ENCODE results near the gene SMIM5. TPM values are rescaled to one million over a fixed set of nuclear protein-coding genes. Genes with fewer than 3 reads are reported as not detected.

Gene SMIM5
- total and polyA plus RNA-seq, 2 donors (not counting 3 experiments of a cell fraction or from before 2014, with no cell fraction given) = not detected

GRCh38 chr17:75642784-75643642 lies 9.8 kb downstream of the SMIM5 start:
- no peak for FAIRE-seq
- BruUV-seq (replicated peaks) = no TSS peak
- intact Hi-C loops (cut with micrococcal nuclease) = no loop called here

GRCh38 chr17:75643643-75644017 lies 10.4 kb downstream of the SMIM5 start:
- no peak overlapping the region for H3K4me3 ChIP-seq (replicated peaks in 1 of 3; ENCODE audit: insufficient read depth in 1 of 3, low read depth in 1 of 3, low read length in 3 of 3)
- H3K9me1 ChIP-seq (replicated peaks; ENCODE audit: control insufficient read depth, extremely low read depth, insufficient read depth, low read length) = no peaks in the 10 kb centered on the region
- CTCF ChIA-PET = interaction anchor here (3.1 to 19.2 kb wide), 2 partner anchors 8 to 105 kb away, joined by 14 to 446 read pairs; partner anchors contain the start of gene SMIM5
- H3K79me2 ChIP-seq (ENCODE audit: control insufficient read depth, insufficient read depth, low read length) = no peaks in the 10 kb centered on the region
- no peaks in the 10 kb centered on the region for H3K9me3 ChIP-seq (replicated peaks; ENCODE audit: control insufficient read depth, insufficient read depth, low read length)
- H4K20me1 ChIP-seq (replicated peaks; ENCODE audit: control insufficient read depth, extremely low read depth, insufficient read depth, low read length) = no peaks in the 10 kb centered on the region
- no peak for DNase-seq (ENCODE audit: low read depth, low spot score)
- POLR2A ChIA-PET = no interaction called here
- H3K4me1 ChIP-seq (ENCODE audit: control insufficient read depth, extremely low read depth, insufficient read depth, low read length) = peaks cover 16% of the 10 kb centered on the region
- H3K27me3 ChIP-seq (ENCODE audit: control insufficient read depth in 2 of 2, insufficient read depth in 2 of 2, low read length in 2 of 2) = no peaks in the 10 kb centered on the region
- no peak overlapping the region for H3K4me2 ChIP-seq (ENCODE audit: insufficient read depth, low read length)
- intact Hi-C loops (cut with micrococcal nuclease) = no loop called here
- H2AFZ ChIP-seq (ENCODE audit: low read depth, low read length) = no peak overlapping the region
- dilution Hi-C loops (cut with MboI; ENCODE audit: extremely low pct_ligation_motif_present, low sequenced_read_pairs) = no loop called here
- FAIRE-seq = no peak
- TF ChIP-seq MAX (IDR thresholded peaks at IDR 0.05; ENCODE audit: insufficient read depth, insufficient read length) (no peak), JUN (IDR thresholded peaks at IDR 0.05; ENCODE audit: borderline replicate concordance, insufficient read depth, insufficient read length, low read depth) (no peak), GATA2 (IDR thresholded peaks at IDR 0.05; ENCODE audit: insufficient read depth, insufficient read length, low read depth, low read length) (no peak), CTCF (IDR thresholded peaks at IDR 0.05; ENCODE audit: extremely low read depth in 1 of 2, insufficient read depth in 1 of 2, low read depth in 1 of 2, low read length in 2 of 2) (no peak), FOS (IDR thresholded peaks at IDR 0.05; ENCODE audit: borderline replicate concordance, insufficient read depth, low read length) (no peak), MYC (IDR thresholded peaks at IDR 0.05; ENCODE audit: low read depth, low read length) (no peak), POLR2AphosphoS5 (IDR thresholded peaks at IDR 0.05; ENCODE audit: insufficient read depth, low read depth, low read length) (no peak), POLR2A (IDR thresholded peaks at IDR 0.05; ENCODE audit: low read depth, low read length) (no peak), EZH2 (IDR thresholded peaks at IDR 0.05; ENCODE audit: borderline replicate concordance, low read depth, low read length, severe bottlenecking) (no peak)
- peaks cover 0 to 3% of the 10 kb centered on the region in 2 experiments for H3K36me3 ChIP-seq (ENCODE audit: control insufficient read depth in 2 of 2, extremely low read depth in 1 of 2, insufficient read depth in 2 of 2, low read length in 2 of 2)
- no peak overlapping the region for H3K27ac ChIP-seq (ENCODE audit: insufficient read depth, low read depth, low read length)
- no peak overlapping the region for H3K9ac ChIP-seq (replicated peaks; ENCODE audit: extremely low read depth, insufficient read depth, low read length)
- BruUV-seq (replicated peaks) = no TSS peak

More at GRCh38 chr17:75642784-75643642, 9.8 kb downstream of the SMIM5 start:
- no peaks in the 10 kb centered on the region for H3K27me3 ChIP-seq (ENCODE audit: control insufficient read depth in 2 of 2, insufficient read depth in 2 of 2, low read length in 2 of 2)
- ChIA-PET POLR2A (interaction anchor here (1.2 kb wide), 1 partner anchor 10 kb away, joined by 3 read pairs; the partner anchor contains the start of gene SMIM5), CTCF (interaction anchor here (1.5 to 19.2 kb wide), 4 partner anchors 8 to 106 kb away, joined by 3 to 446 read pairs (median 15); partner anchors contain the start of gene SMIM5)
- no peaks in the 10 kb centered on the region for H3K9me3 ChIP-seq (replicated peaks; ENCODE audit: control insufficient read depth, insufficient read depth, low read length)
- no peak overlapping the region for H2AFZ ChIP-seq (ENCODE audit: low read depth, low read length)
- DNase-seq (ENCODE audit: low read depth, low spot score) = no peak
- H3K27ac ChIP-seq (ENCODE audit: insufficient read depth, low read depth, low read length) = no peak overlapping the region
- H3K4me2 ChIP-seq (ENCODE audit: insufficient read depth, low read length) = no peak overlapping the region
- H3K9me1 ChIP-seq (replicated peaks; ENCODE audit: control insufficient read depth, extremely low read depth, insufficient read depth, low read length) = no peaks in the 10 kb centered on the region
- H3K9ac ChIP-seq (replicated peaks; ENCODE audit: extremely low read depth, insufficient read depth, low read length) = no peak overlapping the region
- peaks cover 16% of the 10 kb centered on the region for H3K4me1 ChIP-seq (ENCODE audit: control insufficient read depth, extremely low read depth, insufficient read depth, low read length)
- TF ChIP-seq FOS (IDR thresholded peaks at IDR 0.05; ENCODE audit: borderline replicate concordance, insufficient read depth, low read length) = no peak
- no peak for TF ChIP-seq POLR2AphosphoS5 (IDR thresholded peaks at IDR 0.05; ENCODE audit: insufficient read depth, low read depth, low read length)
- dilution Hi-C loops (cut with MboI; ENCODE audit: extremely low pct_ligation_motif_present, low sequenced_read_pairs) = no loop called here
- H3K79me2 ChIP-seq (ENCODE audit: control insufficient read depth, insufficient read depth, low read length) = no peaks in the 10 kb centered on the region
- no peaks in the 10 kb centered on the region for H4K20me1 ChIP-seq (replicated peaks; ENCODE audit: control insufficient read depth, extremely low read depth, insufficient read depth, low read length)
- peaks cover 0 to 3% of the 10 kb centered on the region in 2 experiments for H3K36me3 ChIP-seq (ENCODE audit: control insufficient read depth in 2 of 2, extremely low read depth in 1 of 2, insufficient read depth in 2 of 2, low read length in 2 of 2)
- no peak overlapping the region for H3K4me3 ChIP-seq (replicated peaks in 1 of 3; ENCODE audit: insufficient read depth in 1 of 3, low read depth in 1 of 3, low read length in 3 of 3)
